Transverse colon (tissue), 4 donors: ENCODE results near the gene SCAMP3.

Experiments
- EP300 ChIP-seq: sonication (generic); formaldehyde crosslinking; IDR thresholded peaks from one replicate; pipeline ENCODE4 v1.6.1; 2017; ENCODE audit warnings: antibody characterized with exemption, low read depth
- POLR2A ChIP-seq: fragments of 450-650 bp; IDR thresholded peaks from one replicate; pipeline ENCODE4 v1.6.1; 2016; ENCODE audit warnings: antibody characterized with exemption, mild to moderate bottlenecking, moderate library complexity
- POLR2AphosphoS5 ChIP-seq, 3 donors: sonication (generic); formaldehyde crosslinking; IDR thresholded peaks; one replicate each; pipeline ENCODE4 v1.6.1; 2016; ENCODE audit warnings: antibody characterized with exemption in 3 of 3
- TF ChIP-seq, protein P1 (sequence below), 5 experiments: fragments of 200-600 bp in 3 of 5; fragments of 450-650 bp in 2 of 5; sonication (generic) in 3 of 5; IDR thresholded peaks; 1 replicate in 2 of 5; 2 replicates in 3 of 5; pipeline ENCODE4 v1.5.1; 2016 to 2017; ENCODE audit warnings: antibody characterized with exemption in 5 of 5, inconsistent platforms in 3 of 5, mild to moderate bottlenecking in 2 of 5, moderate library complexity in 1 of 5

DNA sequence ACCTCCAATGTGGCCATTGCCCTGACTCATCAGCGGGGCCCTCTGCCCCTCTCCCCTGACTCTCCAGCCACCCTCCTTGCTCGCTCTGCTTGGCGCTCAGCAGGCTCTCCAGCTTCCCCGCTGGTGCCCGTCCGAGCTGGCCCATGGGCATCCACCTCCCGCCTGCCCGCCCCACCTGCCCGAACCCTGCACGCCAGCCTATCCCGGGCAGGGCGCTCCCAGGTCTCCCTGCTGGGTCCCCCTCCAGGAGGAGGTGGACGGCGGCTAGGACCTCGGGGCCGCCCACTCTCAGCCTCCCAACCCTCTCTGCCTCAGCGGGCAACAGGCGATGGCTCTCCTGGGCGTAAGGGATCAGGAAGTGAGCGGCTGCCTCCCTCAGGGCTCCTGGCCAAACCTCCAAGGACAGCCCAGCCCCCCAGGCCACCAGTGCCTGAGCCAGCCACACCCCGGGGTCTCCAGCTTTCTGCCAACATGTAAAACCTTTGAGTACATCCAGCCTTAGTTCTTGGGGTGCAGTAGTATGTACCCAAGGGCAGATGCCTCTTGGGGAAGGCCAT, 25.9 kb upstream of the SCAMP3 start:
- no peak for TF ChIP-seq POLR2AphosphoS5 (IDR thresholded peaks at IDR 0.05)
- TF ChIP-seq, protein P1, sequence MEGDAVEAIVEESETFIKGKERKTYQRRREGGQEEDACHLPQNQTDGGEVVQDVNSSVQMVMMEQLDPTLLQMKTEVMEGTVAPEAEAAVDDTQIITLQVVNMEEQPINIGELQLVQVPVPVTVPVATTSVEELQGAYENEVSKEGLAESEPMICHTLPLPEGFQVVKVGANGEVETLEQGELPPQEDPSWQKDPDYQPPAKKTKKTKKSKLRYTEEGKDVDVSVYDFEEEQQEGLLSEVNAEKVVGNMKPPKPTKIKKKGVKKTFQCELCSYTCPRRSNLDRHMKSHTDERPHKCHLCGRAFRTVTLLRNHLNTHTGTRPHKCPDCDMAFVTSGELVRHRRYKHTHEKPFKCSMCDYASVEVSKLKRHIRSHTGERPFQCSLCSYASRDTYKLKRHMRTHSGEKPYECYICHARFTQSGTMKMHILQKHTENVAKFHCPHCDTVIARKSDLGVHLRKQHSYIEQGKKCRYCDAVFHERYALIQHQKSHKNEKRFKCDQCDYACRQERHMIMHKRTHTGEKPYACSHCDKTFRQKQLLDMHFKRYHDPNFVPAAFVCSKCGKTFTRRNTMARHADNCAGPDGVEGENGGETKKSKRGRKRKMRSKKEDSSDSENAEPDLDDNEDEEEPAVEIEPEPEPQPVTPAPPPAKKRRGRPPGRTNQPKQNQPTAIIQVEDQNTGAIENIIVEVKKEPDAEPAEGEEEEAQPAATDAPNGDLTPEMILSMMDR (IDR thresholded peaks at IDR 0.05) = no peak
- no peak for TF ChIP-seq POLR2A
- no peak for TF ChIP-seq EP300
